Upper lobe of left lung (tissue), 4 donors: ENCODE data around the gene ZNF207.
"Not testable (repeated sequence)": the region's sequence is repeated elsewhere in the genome, so short reads cannot be mapped to it uniquely, and the experiment has no call there.

ENCODE experiments used
- POLR2A ChIP-seq, 4 donors: fragments of 450-650 bp; IDR thresholded peaks; one replicate each; pipeline ENCODE4 v1.5.1; 2016 to 2017; ENCODE audit warnings: antibody characterized with exemption in 4 of 4, mild to moderate bottlenecking in 2 of 4
- POLR2AphosphoS5 ChIP-seq, 2 donors: sonication (generic); formaldehyde crosslinking; IDR thresholded peaks; one replicate each; pipeline ENCODE4 v1.5.1; 2017; ENCODE audit warnings: antibody characterized with exemption in 2 of 2
- TF ChIP-seq, protein P1 (sequence below), 6 experiments: fragments of 450-650 bp in 4 of 6; fragments of 200-600 bp in 2 of 6; sonication (generic) in 2 of 6; IDR thresholded peaks; one replicate each; pipeline ENCODE4 v1.5.1; 2016 to 2019; ENCODE audit warnings: antibody characterized with exemption in 6 of 6

DNA sequence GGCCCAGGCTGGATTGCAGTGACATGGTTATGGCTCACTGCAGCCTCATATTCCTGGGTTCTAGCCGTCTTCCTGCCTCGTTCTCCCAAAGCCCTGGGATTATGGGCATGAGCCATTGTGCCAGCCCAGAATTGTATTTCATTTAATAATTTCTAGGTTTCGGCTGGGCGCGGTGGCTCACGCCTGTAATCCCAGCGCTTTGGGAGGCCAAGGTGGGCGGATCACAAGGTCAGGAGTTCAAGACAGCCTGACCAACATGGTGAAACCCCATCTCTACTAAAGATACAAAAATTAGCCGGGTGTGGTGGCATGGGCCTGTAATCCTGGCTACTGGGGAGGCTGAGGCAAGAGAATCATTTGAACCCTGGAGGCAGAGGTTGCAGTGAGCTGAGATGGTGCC is 2.8 kb downstream of the ZNF207 start:
- TF ChIP-seq, protein P1, sequence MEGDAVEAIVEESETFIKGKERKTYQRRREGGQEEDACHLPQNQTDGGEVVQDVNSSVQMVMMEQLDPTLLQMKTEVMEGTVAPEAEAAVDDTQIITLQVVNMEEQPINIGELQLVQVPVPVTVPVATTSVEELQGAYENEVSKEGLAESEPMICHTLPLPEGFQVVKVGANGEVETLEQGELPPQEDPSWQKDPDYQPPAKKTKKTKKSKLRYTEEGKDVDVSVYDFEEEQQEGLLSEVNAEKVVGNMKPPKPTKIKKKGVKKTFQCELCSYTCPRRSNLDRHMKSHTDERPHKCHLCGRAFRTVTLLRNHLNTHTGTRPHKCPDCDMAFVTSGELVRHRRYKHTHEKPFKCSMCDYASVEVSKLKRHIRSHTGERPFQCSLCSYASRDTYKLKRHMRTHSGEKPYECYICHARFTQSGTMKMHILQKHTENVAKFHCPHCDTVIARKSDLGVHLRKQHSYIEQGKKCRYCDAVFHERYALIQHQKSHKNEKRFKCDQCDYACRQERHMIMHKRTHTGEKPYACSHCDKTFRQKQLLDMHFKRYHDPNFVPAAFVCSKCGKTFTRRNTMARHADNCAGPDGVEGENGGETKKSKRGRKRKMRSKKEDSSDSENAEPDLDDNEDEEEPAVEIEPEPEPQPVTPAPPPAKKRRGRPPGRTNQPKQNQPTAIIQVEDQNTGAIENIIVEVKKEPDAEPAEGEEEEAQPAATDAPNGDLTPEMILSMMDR (IDR thresholded peaks at IDR 0.05) = not testable (repeated sequence)
- TF ChIP-seq POLR2A, POLR2AphosphoS5 (IDR thresholded peaks at IDR 0.05): not testable (repeated sequence)
